AML-193 (cell line): ENCODE measurements around the gene SFMBT2.

ENCODE experiments used
- DNase-seq, 2 experiments: peaks; one replicate each; lab custom pipeline; 2025; lab: John Stamatoyannopoulos, UW

The SFMBT2 gene

GRCh38 chr10:7364474-7364873, 46.4 kb downstream of the SFMBT2 start:
- DNase-seq = no peak

GRCh38 chr10:7363700-7364099, 47.1 kb downstream of the SFMBT2 start:
- no peak for DNase-seq

GRCh38 chr10:7362471-7362870, 48.4 kb downstream of the SFMBT2 start:
- DNase-seq = no peak

GRCh38 chr10:7361316-7361715, 49.5 kb downstream of the SFMBT2 start:
- DNase-seq = no peak

GRCh38 chr10:7359954-7360353, 50.9 kb downstream of the SFMBT2 start:
- no peak for DNase-seq

- no peak for DNase-seq
These were observed 51.5 kb downstream of the SFMBT2 start for GRCh38 chr10:7359356-7359755.

- DNase-seq = no peak
These were observed 53.6 kb downstream of the SFMBT2 start for GRCh38 chr10:7357193-7357592.

GRCh38 chr10:7354330-7355047, 56.3 kb downstream of the SFMBT2 start:
- DNase-seq = no peak

- no peak for DNase-seq
These were observed 58.9 kb downstream of the SFMBT2 start for GRCh38 chr10:7351894-7352293.

GRCh38 chr10:7350541-7351195, 60.2 kb downstream of the SFMBT2 start:
- DNase-seq = no peak

GRCh38 chr10:7345717-7346116, 65.1 kb downstream of the SFMBT2 start:
- DNase-seq = no peak

- no peak for DNase-seq
These were observed 67.8 kb downstream of the SFMBT2 start for GRCh38 chr10:7343040-7343439.

GRCh38 chr10:7340179-7340874, 70.5 kb downstream of the SFMBT2 start:
- no peak for DNase-seq

- DNase-seq = no peak
These were observed 71.3 kb downstream of the SFMBT2 start for GRCh38 chr10:7339510-7339909.

GRCh38 chr10:7338469-7338868, 72.4 kb downstream of the SFMBT2 start:
- DNase-seq = no peak

GRCh38 chr10:7337431-7338171, 73.2 kb downstream of the SFMBT2 start:
- no peak for DNase-seq

GRCh38 chr10:7335977-7336376, 74.9 kb downstream of the SFMBT2 start:
- no peak for DNase-seq

- no peak for DNase-seq
These were observed 76.2 kb downstream of the SFMBT2 start for GRCh38 chr10:7334642-7334964.

- DNase-seq = no peak
These were observed 76.7 kb downstream of the SFMBT2 start for GRCh38 chr10:7333961-7334641.

- DNase-seq = no peak
These were observed 81.6 kb downstream of the SFMBT2 start for GRCh38 chr10:7329219-7329618.

- DNase-seq = no peak
These were observed 82.9 kb downstream of the SFMBT2 start for GRCh38 chr10:7327885-7328284.

GRCh38 chr10:7322623-7323022, 88.2 kb downstream of the SFMBT2 start:
- DNase-seq = no peak
